ENCODE measurements around the gene MCHR1. TPM values are rescaled to one million over a fixed set of nuclear protein-coding genes. Genes with fewer than 3 reads are reported as not detected.

MCHR1 gene
- total RNA-seq, 1 donor from 2014 or later, result not detected

GRCh38 chr22:40703174-40703573 lies 23.9 kb downstream of the MCHR1 start:
- no peak for TF ChIP-seq CTCF (IDR thresholded peaks at IDR 0.05)
- no peaks in the 10 kb centered on the region for H3K9me3 ChIP-seq
- H3K27ac ChIP-seq, result no peak overlapping the region
- no peaks in the 10 kb centered on the region for H3K27me3 ChIP-seq
- no peak overlapping the region for H3K4me3 ChIP-seq
- H3K36me3 ChIP-seq, result no peaks in the 10 kb centered on the region
- no peak for DNase-seq (ENCODE audit: low spot score in 2 of 2)
- no peaks in the 10 kb centered on the region for H3K4me1 ChIP-seq
- intact Hi-C loops (cut with DNase I), result no loop called here

- Histone ChIP-seq H3K27me3 (no peaks in the 10 kb centered on the region), H3K4me3 (no peak overlapping the region), H3K9me3 (no peaks in the 10 kb centered on the region), H3K4me1 (no peaks in the 10 kb centered on the region), H3K36me3 (no peaks in the 10 kb centered on the region), H3K27ac (no peak overlapping the region)
- no peak for TF ChIP-seq CTCF (IDR thresholded peaks at IDR 0.05)
- no peak for DNase-seq (ENCODE audit: low spot score in 2 of 2)
- intact Hi-C loops (cut with DNase I), result no loop called here
Observed at GRCh38 chr22:40703736-40704135, 24.5 kb downstream of the MCHR1 start.

- Histone ChIP-seq H3K9me3 (no peaks in the 10 kb centered on the region), H3K4me3 (no peak overlapping the region), H3K27me3 (no peaks in the 10 kb centered on the region), H3K27ac (no peak overlapping the region), H3K4me1 (peaks cover 9 to 10% of the 10 kb centered on the region in 2 donors), H3K36me3 (no peaks in the 10 kb centered on the region)
- no peak for TF ChIP-seq CTCF (IDR thresholded peaks at IDR 0.05)
- DNase-seq (ENCODE audit: low spot score in 2 of 2), result no peak
- intact Hi-C loops (cut with DNase I), result loop anchor here (2.0 kb wide), 1 partner anchor 21 kb away; no protein-coding TSS in a partner anchor
Observed at GRCh38 chr22:40705918-40706682, 26.8 kb downstream of the MCHR1 start.

GRCh38 chr22:40707154-40707553 lies 27.9 kb downstream of the MCHR1 start:
- DNase-seq (ENCODE audit: low spot score in 2 of 2), result no peak

GRCh38 chr22:40708177-40708576 lies 28.9 kb downstream of the MCHR1 start:
- DNase-seq (ENCODE audit: low spot score in 2 of 2), result no peak
- H3K4me3 ChIP-seq, result no peak overlapping the region
- intact Hi-C loops (cut with DNase I), result no loop called here
- no peak for TF ChIP-seq CTCF (IDR thresholded peaks at IDR 0.05)
- no peaks in the 10 kb centered on the region for H3K36me3 ChIP-seq
- H3K4me1 ChIP-seq, result peaks cover 14% of the 10 kb centered on the region in 2 donors
- H3K27me3 ChIP-seq, result no peaks in the 10 kb centered on the region
- H3K27ac ChIP-seq, result no peak overlapping the region
- no peaks in the 10 kb centered on the region for H3K9me3 ChIP-seq

More at GRCh38 chr22:40707154-40707553, 27.9 kb downstream of the MCHR1 start:
- Histone ChIP-seq H3K4me3 (no peak overlapping the region), H3K27me3 (no peaks in the 10 kb centered on the region), H3K4me1 (peaks cover 14% of the 10 kb centered on the region in 2 donors), H3K9me3 (no peaks in the 10 kb centered on the region), H3K27ac (no peak overlapping the region), H3K36me3 (no peaks in the 10 kb centered on the region)
- no peak for TF ChIP-seq CTCF (IDR thresholded peaks at IDR 0.05)
- intact Hi-C loops (cut with DNase I), result loop anchor here (2.0 kb wide), 1 partner anchor 22 kb away; no protein-coding TSS in a partner anchor

Measured in ascending aorta (tissue), 2 donors.